Heart left ventricle (tissue), 16 donors: ENCODE data around the gene PBX3. TPM values are rescaled to one million over a fixed set of nuclear protein-coding genes. Genes with fewer than 3 reads are reported as not detected.

Source experiments
- ATAC-seq, 4 donors: fragments of 200-7000 bp; cut with Tn5 transposase; one replicate each; pipeline ENCODE4 v1.9.1; 2020 to 2022; ENCODE audit warnings: moderate library complexity in 4 of 4, mild to moderate bottlenecking in 3 of 4, moderate number of reproducible peaks in 1 of 4
- DNase-seq, 5 donors: peaks; one replicate each; pipeline ENCODE4 v3.0.0-alpha.2; 2020
- H3K27ac ChIP-seq, 12 donors: fragments of 200-600 bp; sonication (generic) in 4 of 12; one replicate each; pipeline versions ENCODE4 v1.5.0 to v1.8.0; 2016 to 2022; ENCODE audit warnings: mild to moderate bottlenecking in 2 of 12
- H3K27me3 ChIP-seq, 9 donors: fragments of 200-600 bp; sonication (generic) in 2 of 9; one replicate each; pipeline versions ENCODE4 v1.5.1 to v1.8.0; 2016 to 2022; ENCODE audit warnings: mild to moderate bottlenecking in 3 of 9
- H3K36me3 ChIP-seq, 9 donors: fragments of 200-600 bp; sonication (generic) in 2 of 9; one replicate each; pipeline versions ENCODE4 v1.5.0 to v1.8.0; 2018 to 2022; ENCODE audit warnings: mild to moderate bottlenecking in 2 of 9
- H3K4me1 ChIP-seq, 12 donors: fragments of 200-600 bp; sonication (generic) in 4 of 12; one replicate each; pipeline versions ENCODE4 v1.5.0 to v1.8.0; 2016 to 2022; ENCODE audit warnings: mild to moderate bottlenecking in 3 of 12
- H3K4me3 ChIP-seq, 12 donors: fragments of 200-600 bp; sonication (generic) in 4 of 12; one replicate each; pipeline versions ENCODE4 v1.5.0 to v1.8.0; 2017 to 2022; ENCODE audit warnings: mild to moderate bottlenecking in 9 of 12, moderate library complexity in 4 of 12
- H3K9me3 ChIP-seq, 12 donors: fragments of 200-600 bp; sonication (generic) in 4 of 12; one replicate each; pipeline versions ENCODE4 v1.5.0 to v1.8.0; 2016 to 2022; ENCODE audit warnings: mild to moderate bottlenecking in 1 of 12
- POLR2A ChIP-seq, 2 donors: fragments of 450-650 bp; IDR thresholded peaks; one replicate each; pipeline ENCODE4 v1.6.1; 2017; ENCODE audit warnings: antibody characterized with exemption in 2 of 2, mild to moderate bottlenecking in 2 of 2, moderate library complexity in 2 of 2
- WGBS, 4 donors: extraction: QIAGEN DNeasy Blood & Tissue Kit in 2 of 4; methylation state at CpG; one replicate each; pipeline versions ENCODE4 v1.1.5 to v1.1.7; 2013 to 2018; 5-methylcytosine and 5-hydroxymethylcytosine counted together
- intact Hi-C, 10 donors: fragments of 100-400 bp; cut with DNase I; formaldehyde crosslinking; loops; one replicate each; pipeline versions ENCODE4 v1.11.1 to v1.14.2; 2022
- polyA plus RNA-seq, 2 donors: library from polyadenylated mRNA; stranded (reverse); fragments of 200-250 nt; gene quantifications; one replicate each; pipeline ENCODE4 v1.2.3, GENCODE V29; 2013
- total RNA-seq, 9 donors: library from RNA; depleted of rRNA in 2 of 9; stranded (reverse); fragments of >200 nt in 2 of 9; fragmentation: NEBNext Ultra II Directional in 3 of 9; extraction: Animal tissue kit (Norgen Biotek cat#: 25700) in 3 of 9; gene quantifications; one replicate each; pipeline versions ENCODE4 v1.1.0 to v1.2.4, GENCODE V29; 2016 to 2023
- TF ChIP-seq, protein P1 (sequence below), 12 donors: fragments of 200-600 bp; sonication (generic) in 4 of 12; IDR thresholded peaks; one replicate each; pipeline versions ENCODE4 v1.5.0 to v1.8.0; 2018 to 2022; ENCODE audit warnings: antibody characterized with exemption in 12 of 12, mild to moderate bottlenecking in 5 of 12
- donor health status: ischemic (EF 13 %, LVEDD 7.1; RV severe dilation, severe dysfunction).
- donor health status: healthy with polysubstance abuse.
- donor health status: DM: no; HTN: yes; CAD: no.
- donor health status: DM: no; HTN: no; CAD: no.
- donor health status: ischemic (EF 25% LVEDD 6.9; RV normal size, moderate dysfunction).
- donor health status: ischemic (EF 25% LVEDD 5.7; RV mildly dilated, moderate dysfunction).
- donor health status: healthy.
- donor health status: DM: yes; HTN: yes; CAD: no.
- donor health status: ischemic (EF 35%, LVEDD 5.7; RV mildly dilated, moderate dysfunction).
- donor health status: nonischemic (EF 11% LVEDD 7.7; RV severe dilation, severe dysfunction).
- donor health status: DM: yes; HTN: yes; CAD: no.
- donor health status: PGD.
- donor health status: ischemic (EF 29% LVEDD 5.4; RV normal size, mild dysfunction).
- donor health status: nonischemic (EF 23%, LVEDD 6.1; RV moderate dilation, normal function).

The PBX3 gene
- total and polyA plus RNA-seq, 11 donors = 14.8 to 76.1 (median 53.4) TPM

DNA sequence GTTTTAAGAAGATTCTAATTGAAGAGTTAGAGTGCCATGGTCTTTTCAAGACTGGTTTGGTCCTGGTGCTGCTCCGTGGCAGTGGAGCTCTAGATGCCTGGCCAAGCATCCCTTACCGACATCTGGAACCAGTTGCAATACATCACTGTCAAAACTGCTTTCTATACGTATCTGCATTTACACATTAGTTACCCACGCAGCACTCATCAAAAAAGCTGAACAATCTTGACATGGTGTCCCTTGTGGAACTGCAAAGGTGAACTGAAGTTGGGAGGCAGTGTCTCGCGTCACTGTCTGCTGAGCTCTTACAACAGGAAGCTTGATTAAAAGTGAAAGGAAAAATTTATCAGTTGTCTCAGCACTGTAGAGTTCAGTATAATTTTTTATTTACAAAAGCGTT lies 82.6 kb downstream of the PBX3 start:
- peaks cover 0 to 19% (median 2%) of the 10 kb centered on the region in 12 donors for H3K4me1 ChIP-seq
- peak overlapping the region in 11 of 12 donors; percentile 19 to 62 (median 42) for H3K4me3 ChIP-seq
- peak; percentile 61 to 81 (median 68) for ATAC-seq
- peak overlapping the region in 7 of 12 donors; percentile 7 to 50 (median 24) for H3K27ac ChIP-seq
- H3K9me3 ChIP-seq = no peaks in the 10 kb centered on the region
- DNase-seq = peak in 2 of 5 donors; percentile 18 to 27
- H3K27me3 ChIP-seq = no peaks in the 10 kb centered on the region
- 27 to 41% (median 32%) methylated on average over 7 of the region's 7 CpGs for WGBS, 4 donors
- H3K36me3 ChIP-seq = no peaks in the 10 kb centered on the region
- intact Hi-C loops = loop anchor here in 1 of 10 donors (10.0 kb wide), 1 partner anchor 75 kb away; no protein-coding TSS in a partner anchor
- TF ChIP-seq, protein P1, sequence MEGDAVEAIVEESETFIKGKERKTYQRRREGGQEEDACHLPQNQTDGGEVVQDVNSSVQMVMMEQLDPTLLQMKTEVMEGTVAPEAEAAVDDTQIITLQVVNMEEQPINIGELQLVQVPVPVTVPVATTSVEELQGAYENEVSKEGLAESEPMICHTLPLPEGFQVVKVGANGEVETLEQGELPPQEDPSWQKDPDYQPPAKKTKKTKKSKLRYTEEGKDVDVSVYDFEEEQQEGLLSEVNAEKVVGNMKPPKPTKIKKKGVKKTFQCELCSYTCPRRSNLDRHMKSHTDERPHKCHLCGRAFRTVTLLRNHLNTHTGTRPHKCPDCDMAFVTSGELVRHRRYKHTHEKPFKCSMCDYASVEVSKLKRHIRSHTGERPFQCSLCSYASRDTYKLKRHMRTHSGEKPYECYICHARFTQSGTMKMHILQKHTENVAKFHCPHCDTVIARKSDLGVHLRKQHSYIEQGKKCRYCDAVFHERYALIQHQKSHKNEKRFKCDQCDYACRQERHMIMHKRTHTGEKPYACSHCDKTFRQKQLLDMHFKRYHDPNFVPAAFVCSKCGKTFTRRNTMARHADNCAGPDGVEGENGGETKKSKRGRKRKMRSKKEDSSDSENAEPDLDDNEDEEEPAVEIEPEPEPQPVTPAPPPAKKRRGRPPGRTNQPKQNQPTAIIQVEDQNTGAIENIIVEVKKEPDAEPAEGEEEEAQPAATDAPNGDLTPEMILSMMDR (IDR thresholded peaks at IDR 0.05) = no peak
- no peak for TF ChIP-seq POLR2A (IDR thresholded peaks at IDR 0.05)

- WGBS, 4 donors = 89 to 93% (median 91%) methylated on average over 2 of the region's 2 CpGs
- Histone ChIP-seq H3K27me3 (no peaks in the 10 kb centered on the region), H3K27ac (no peak overlapping the region), H3K4me3 (no peak overlapping the region), H3K9me3 (no peaks in the 10 kb centered on the region), H3K4me1 (peaks cover 0 to 14% (median 0%) of the 10 kb centered on the region in 12 donors), H3K36me3 (no peaks in the 10 kb centered on the region)
- DNase-seq = no peak
- no peak for TF ChIP-seq POLR2A (IDR thresholded peaks at IDR 0.05)
- TF ChIP-seq, protein P1 (IDR thresholded peaks at IDR 0.05) = no peak
- no peak for ATAC-seq
- intact Hi-C loops = no loop called here
Measured at GRCh38 chr9:125831054-125831453, 83.9 kb downstream of the PBX3 start.

DNA sequence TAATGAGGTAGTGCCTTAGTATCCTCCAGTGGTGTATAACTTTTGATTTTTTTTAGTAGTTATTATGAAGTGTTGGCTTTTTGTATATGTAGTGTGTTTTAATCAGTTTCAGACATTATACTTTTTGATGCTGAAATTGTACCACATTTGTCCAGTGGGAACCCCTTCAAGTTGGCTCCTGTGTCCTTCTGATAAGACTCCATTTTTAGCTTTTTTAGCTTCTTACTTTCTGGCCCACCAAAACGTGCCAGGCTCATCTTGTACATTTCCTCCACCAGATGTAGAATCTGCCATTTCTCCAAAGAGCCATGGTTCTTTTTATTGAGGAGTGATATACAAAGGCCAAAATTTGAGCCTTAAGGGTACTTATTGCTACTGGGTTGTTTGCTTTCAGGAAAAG lies 84.4 kb downstream of the PBX3 start:
- H3K27ac ChIP-seq = no peak overlapping the region
- H3K4me3 ChIP-seq = no peak overlapping the region
- intact Hi-C loops = no loop called here
- no peaks in the 10 kb centered on the region for H3K9me3 ChIP-seq
- no peaks in the 10 kb centered on the region for H3K27me3 ChIP-seq
- 70 to 81% (median 76%) methylated on average over 1 of the region's 1 CpG for WGBS, 4 donors
- ATAC-seq = no peak
- H3K36me3 ChIP-seq = no peaks in the 10 kb centered on the region
- no peak for DNase-seq
- H3K4me1 ChIP-seq = peaks cover 0 to 14% (median 0%) of the 10 kb centered on the region in 12 donors
- TF ChIP-seq POLR2A (IDR thresholded peaks at IDR 0.05) = no peak
- TF ChIP-seq, protein P1 (IDR thresholded peaks at IDR 0.05) = no peak

DNA sequence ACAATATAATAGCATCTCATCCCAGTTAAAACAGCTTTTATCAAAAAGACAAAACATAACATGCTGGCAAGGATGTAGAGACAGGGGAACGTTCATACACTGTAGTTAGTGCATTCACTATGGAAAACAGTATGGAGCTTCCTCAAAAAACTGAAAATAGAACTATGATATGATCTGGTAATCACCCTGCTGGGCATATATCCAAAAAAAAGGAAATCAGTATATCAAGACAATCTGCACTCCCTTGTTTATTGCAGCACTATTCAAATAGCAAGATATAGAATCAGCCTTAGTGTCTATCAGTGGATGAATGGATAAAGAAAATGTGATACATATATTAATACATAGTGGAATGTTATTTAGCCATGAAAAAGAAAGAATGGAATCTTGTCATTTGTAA lies 88.5 kb downstream of the PBX3 start:
- WGBS, 4 donors = 48 to 50% (median 49%) methylated on average over 1 of the region's 1 CpG
- intact Hi-C loops = no loop called here

More for the DNA sequence above, 88.5 kb downstream of the PBX3 start:
- Histone ChIP-seq H3K36me3 (no peaks in the 10 kb centered on the region), H3K4me1 (peaks cover 0 to 21% (median under 1%) of the 10 kb centered on the region in 12 donors), H3K4me3 (no peak overlapping the region), H3K9me3 (no peaks in the 10 kb centered on the region), H3K27me3 (no peaks in the 10 kb centered on the region), H3K27ac (no peak overlapping the region)
- ATAC-seq (no peak), DNase-seq (no peak)
- TF ChIP-seq, protein P1 (IDR thresholded peaks at IDR 0.05) = no peak
- no peak for TF ChIP-seq POLR2A (IDR thresholded peaks at IDR 0.05)
